Smooth muscle cell of the brain vasculature (primary cell): ENCODE results near the gene OR2T12.
"Not testable (repeated sequence)": the region's sequence is repeated elsewhere in the genome, so short reads cannot be mapped to it uniquely, and the experiment has no call there.

Experiments used
- DNase-seq: peaks from one replicate; pipeline ENCODE4 v3.0.0-alpha.2; 2012; ENCODE audit warnings: low read depth, low spot score

OR2T12 gene

GRCh38 chr1:248303324-248303723 is at the start of gene OR2T12:
Gene OR2T12, minus strand, starts transcription at chr1:248303424. Its CDS starts 7,846 bp downstream, at chr1:248295578.
- DNase-seq = no peak

GRCh38 chr1:248348475-248348874 is 45.3 kb upstream of the OR2T12 start, which contains the start of gene OR14C36:
Gene OR14C36, plus strand, starts transcription at chr1:248348775. Its CDS starts 0 bp downstream, at chr1:248348775.
- DNase-seq = no peak

GRCh38 chr1:248343451-248343850 is 40.2 kb upstream of the OR2T12 start:
- DNase-seq = no peak

GRCh38 chr1:248324468-248324867 is 21.2 kb upstream of the OR2T12 start, which contains the start of gene OR2M7:
Gene OR2M7, minus strand, starts transcription at chr1:248324568. Its CDS starts 0 bp downstream, at chr1:248324568.
- no peak for DNase-seq

GRCh38 chr1:248316796-248317195 is 13.6 kb upstream of the OR2T12 start:
- DNase-seq = no peak

GRCh38 chr1:248306740-248307139 is 3.5 kb upstream of the OR2T12 start:
- not testable (repeated sequence) for DNase-seq

GRCh38 chr1:248306103-248306502 is 2.9 kb upstream of the OR2T12 start:
- no peak for DNase-seq

- DNase-seq = not testable (repeated sequence)
Observed at GRCh38 chr1:248305672-248306071, 2.4 kb upstream of the OR2T12 start.

- DNase-seq = no peak
Observed at GRCh38 chr1:248288391-248288790, 14.8 kb downstream of the OR2T12 start.

- no peak for DNase-seq
Observed at GRCh38 chr1:248277876-248278275, 25.3 kb downstream of the OR2T12 start, which contains the start of gene OR2T33. Gene OR2T33, minus strand, starts transcription at chr1:248277976. Its CDS starts 4,162 bp downstream, at chr1:248273814.

- not testable (repeated sequence) for DNase-seq
Observed at GRCh38 chr1:248273225-248273624, 30.0 kb downstream of the OR2T12 start.

GRCh38 chr1:248268178-248268577 is 35.0 kb downstream of the OR2T12 start:
- DNase-seq = no peak

- not testable (repeated sequence) for DNase-seq
Observed at GRCh38 chr1:248259309-248259708, 43.9 kb downstream of the OR2T12 start.

- no peak for DNase-seq
Observed at GRCh38 chr1:248243204-248243603, 60.0 kb downstream of the OR2T12 start.
